SK-N-SH treated with all-trans-retinoic acid at 6 μM for 48 hours (cell line): ENCODE measurements around the gene PARM1.

Experiments used
- PATZ1 ChIP-seq: fragments of 250-450 bp; sonication (Bioruptor Pico); IDR thresholded peaks from 2 replicates; pipeline ENCODE4 v1.8.0; 2020; ENCODE audit warnings: mild to moderate bottlenecking, moderate library complexity, borderline replicate concordance
- ZC3H10 ChIP-seq: fragments of 250-450 bp; sonication (Bioruptor Pico); IDR thresholded peaks from 2 replicates; pipeline ENCODE4 v1.5.1; 2021; ENCODE audit warnings: mild to moderate bottlenecking, moderate library complexity
- ZFP3 ChIP-seq: fragments of 250-450 bp; sonication (Bioruptor Pico); IDR thresholded peaks from 2 replicates; pipeline ENCODE4 v1.5.0; 2020; ENCODE audit warnings: mild to moderate bottlenecking, moderate library complexity
- TF ChIP-seq, protein P1 (sequence below): fragments of 250-450 bp; sonication (Bioruptor Pico); IDR thresholded peaks from 2 replicates; pipeline ENCODE4 v1.5.1; 2021; ENCODE audit warnings: mild to moderate bottlenecking, moderate library complexity

GRCh38 chr4:74900862-74901261 is 32.1 kb upstream of the PARM1 start:
- TF ChIP-seq PATZ1: no peak
- TF ChIP-seq, protein P1, sequence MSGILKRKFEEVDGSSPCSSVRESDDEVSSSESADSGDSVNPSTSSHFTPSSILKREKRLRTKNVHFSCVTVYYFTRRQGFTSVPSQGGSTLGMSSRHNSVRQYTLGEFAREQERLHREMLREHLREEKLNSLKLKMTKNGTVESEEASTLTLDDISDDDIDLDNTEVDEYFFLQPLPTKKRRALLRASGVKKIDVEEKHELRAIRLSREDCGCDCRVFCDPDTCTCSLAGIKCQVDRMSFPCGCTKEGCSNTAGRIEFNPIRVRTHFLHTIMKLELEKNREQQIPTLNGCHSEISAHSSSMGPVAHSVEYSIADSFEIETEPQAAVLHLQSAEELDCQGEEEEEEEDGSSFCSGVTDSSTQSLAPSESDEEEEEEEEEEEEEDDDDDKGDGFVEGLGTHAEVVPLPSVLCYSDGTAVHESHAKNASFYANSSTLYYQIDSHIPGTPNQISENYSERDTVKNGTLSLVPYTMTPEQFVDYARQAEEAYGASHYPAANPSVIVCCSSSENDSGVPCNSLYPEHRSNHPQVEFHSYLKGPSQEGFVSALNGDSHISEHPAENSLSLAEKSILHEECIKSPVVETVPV (CRISPR knock-in tag): no peak
- no peak for TF ChIP-seq ZFP3
- no peak for TF ChIP-seq ZC3H10 (CRISPR knock-in tag)
